Inflammatory macrophage treated with lipopolysaccharide for 4 hours (primary cell): ENCODE results near the gene SH3BP2.

ENCODE experiments used
- DNase-seq: peaks from one replicate; pipeline ENCODE4 v3.0.0-alpha.2; 2020

Gene SH3BP2

DNA sequence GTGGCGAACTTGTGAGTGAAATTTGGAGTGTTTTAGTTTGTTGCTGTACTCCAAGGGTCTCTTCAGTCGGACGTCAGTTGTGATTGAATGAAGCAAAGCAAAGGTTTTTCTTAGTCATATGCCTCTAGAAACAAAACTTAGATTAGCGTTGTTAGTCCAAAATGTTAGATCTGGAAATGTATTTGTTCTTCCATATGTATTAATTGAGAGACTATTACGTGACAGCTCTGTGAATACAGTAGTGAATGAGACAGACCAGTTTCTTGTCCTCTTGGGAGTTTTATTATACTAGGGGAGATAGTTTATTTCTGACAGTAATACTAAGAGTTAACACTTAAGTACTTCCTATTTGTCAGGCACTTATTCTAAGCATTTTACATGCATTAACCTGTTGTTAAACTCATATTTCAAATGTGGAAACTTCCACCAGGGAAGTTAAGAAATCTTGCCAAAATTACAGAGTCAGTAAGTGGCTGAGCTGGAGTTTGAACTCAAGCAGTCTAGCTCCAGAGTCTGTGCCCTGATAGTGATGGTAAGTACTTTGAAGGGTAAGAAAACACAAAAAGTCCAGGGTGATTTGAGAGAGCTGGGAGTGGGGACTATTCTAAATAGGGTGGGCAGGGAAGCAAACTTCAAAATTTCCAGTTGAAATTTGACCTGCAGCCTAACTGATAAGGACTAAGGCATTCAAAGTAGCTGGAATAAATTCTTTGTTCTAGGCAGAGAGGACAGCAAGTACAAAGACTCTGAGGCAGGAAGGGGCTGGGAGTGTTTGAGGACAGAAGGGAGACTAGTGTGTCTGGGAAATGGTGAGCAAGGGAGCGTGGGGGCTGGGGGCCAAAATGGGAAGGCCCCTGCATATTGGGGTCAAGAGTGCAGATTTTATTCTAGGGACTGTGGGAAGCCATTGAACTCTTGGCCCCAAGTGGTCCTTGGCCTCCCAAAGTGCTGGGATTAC lies 67.8 kb downstream of the SH3BP2 start:
- DNase-seq, result peak; percentile 29

DNA sequence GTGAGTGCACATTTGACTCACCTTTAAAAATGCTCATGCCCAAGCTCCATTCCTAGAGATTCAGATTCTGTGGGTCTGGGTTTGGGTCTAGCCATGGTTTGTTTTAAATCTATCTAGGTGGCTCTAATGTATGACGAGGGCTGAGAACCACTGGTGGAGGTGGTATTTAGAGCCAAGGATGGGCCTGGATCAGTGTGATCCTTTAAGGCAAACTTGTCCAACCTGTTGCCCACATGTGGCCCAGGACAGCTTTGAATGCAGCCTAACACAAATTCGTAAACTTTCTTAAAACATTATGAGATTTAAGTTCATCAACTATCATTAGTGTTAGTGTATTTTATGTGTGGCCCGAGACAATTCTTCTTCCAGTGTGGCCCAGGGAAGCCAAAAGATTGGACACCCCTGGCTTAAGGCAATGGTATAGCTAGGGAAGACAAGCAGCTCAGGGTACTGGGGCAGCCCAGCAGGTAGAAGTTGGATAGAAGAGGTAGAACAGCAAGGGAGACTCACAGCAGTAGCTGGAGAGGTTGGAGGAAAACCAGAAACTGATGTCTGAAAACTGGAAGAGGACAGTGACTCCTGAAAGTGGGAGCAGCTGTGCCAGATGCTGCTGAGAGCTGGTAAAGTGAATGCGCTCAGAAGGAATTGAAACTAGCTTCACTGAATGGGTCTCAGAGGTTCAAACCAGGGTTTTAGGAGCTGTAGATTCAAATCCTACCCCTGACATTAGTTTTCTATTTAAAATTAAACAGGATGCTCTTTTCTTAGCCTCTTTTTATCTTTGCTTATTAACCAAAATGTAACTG lies 68.9 kb downstream of the SH3BP2 start:
- DNase-seq, result peak; percentile 25

DNA sequence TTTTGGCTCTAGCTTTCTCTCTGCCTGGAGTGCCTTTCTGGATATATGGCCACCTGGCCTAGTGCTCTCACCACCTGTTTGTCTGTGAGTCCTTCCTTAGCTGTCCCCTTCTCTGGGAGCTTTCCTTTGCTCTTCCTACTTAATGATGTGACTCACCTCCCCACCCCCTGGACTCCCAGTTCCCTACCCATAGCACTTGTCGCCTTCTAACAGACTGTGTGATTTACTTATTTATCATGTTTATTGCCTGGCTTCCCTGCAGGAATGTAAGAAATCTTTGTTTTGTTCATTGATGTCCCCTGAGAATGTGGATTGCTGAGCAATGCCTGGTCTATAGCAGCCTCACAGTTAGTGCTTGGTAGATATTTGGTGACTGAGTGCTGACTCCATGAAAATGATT lies 69.6 kb downstream of the SH3BP2 start:
- DNase-seq, result no peak

DNA sequence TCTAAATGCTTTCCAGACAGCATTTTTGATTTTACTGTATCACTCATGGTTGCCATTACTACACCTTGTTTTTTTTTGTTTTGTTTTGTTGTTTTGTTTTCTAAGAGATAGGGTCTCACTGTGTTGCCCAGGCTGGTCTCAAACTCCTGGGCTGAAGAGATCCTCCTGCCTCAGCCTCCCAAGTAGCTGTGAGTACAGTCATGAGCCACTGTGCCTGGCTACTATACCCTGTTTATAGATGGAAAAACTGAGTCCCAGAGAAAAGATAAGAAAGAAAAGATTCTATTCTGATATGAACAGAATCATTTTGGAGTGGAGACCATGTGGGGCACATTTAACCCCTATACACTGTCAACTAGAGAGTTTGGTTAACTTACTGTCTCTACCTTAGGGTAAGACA lies 70.8 kb downstream of the SH3BP2 start:
- DNase-seq, result no peak

DNA sequence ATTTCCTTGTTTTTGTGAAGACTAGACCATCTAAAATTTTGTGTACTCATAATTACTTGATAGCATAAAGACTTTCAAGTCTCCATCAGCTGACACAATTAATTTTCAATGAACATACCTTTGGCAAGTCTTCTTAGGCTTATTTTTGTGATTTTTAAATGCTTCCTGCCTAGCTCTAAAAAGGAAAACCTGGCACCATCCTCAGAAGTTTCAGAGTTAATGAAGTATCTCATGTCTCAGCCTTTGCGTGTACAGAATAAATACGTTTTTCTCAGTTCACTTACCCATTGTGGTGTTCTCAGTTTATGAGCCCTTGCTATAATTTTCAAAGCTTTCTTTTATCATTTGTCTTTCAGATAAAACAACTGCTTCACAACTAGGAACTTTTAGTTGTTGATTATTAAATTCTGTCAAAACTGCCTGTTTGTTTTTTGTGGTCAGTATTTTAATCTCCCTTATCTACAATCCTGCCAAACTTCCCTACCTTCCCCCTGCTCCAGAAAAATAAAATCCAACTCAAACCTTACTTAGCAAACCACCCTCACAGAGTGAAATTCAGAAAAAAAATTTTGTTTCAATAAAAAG lies 72.4 kb downstream of the SH3BP2 start:
- no peak for DNase-seq

DNA sequence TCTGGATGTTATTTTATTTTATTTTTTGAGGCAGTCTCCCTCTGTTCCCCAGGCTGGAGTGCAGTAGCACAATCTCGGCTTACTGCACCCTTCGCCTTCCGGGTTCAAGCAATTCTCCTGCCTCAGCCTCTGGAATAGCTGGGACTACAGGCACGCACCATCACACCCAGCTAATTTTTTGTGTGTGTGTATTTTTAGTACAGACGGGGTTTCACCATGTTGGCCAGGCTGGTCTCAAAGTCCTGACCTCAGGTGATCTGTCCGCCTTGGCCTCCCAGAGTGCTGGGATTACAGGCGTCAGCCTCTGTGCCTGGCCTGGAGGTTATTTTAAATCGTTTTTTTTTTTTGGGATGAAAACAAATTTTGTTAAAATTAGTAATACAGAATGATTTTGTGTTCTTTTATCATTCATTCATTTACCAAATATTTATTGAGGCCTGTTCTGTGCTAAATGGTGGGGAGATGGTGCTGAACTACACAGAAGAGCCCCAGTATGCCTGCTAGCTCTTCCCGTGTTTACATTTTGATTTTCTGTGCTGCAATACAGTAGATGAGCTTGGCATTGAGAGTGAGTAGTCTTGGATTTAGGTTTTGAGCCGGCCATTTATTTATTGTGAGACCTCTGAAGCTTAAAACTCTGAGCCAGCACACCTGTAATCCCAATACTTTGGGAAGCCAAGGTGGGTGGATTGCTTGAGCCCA lies 73.4 kb downstream of the SH3BP2 start:
- DNase-seq, result no peak

DNA sequence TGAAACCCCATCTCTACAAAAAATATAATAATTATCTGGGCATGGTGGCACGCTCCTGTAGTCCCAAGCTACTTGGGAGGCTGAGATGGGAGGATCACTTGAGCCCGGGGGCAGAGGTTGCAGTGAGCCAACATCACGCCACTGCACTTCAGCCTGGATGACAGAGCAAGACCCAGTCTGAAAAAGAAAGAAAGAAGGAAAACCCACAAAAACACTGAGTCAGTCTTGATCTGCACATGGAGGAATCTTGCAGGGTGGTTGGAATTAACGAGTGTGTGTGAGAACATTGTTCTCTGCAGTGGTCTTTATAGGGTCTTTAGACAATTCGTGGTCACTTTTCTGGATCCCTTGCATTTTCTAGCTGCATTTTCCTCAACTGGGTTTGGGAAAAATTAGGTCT lies 74.0 kb downstream of the SH3BP2 start:
- DNase-seq, result no peak

DNA sequence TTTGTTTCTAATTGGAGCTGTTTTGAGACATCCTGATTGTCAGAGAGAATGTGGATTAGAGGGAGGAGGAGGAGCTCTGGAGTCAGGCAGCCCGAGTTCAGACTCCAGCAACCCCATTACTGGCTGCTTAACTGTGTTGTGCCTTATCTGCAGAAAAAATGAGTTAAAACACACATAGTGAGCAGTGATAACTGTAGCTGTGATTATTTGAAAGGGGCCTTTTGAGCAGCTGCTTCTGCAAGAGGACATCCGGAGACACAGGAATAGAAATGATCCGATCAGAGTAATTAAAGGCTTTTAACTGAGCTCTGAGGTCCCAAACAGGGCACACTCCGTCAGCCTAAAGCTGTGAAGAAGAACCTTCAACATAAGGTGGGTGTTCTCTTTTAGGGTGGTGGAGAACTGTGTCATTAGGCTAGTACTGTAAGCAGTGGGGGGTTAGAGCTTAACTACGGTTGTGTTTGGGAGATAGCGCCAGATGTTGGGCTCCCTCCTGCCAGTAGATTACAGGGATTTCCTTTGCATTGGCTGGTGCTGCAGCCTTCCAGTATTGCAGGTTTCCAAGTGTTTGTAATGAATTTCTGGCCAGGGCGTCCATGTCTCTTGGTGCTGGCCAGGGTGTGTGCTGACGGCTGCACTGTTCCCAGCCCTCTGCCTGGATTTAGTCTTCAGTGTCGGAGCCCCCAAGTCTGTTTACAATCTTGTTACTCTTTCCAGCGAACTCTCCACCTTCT lies 75.0 kb downstream of the SH3BP2 start:
- no peak for DNase-seq

DNA sequence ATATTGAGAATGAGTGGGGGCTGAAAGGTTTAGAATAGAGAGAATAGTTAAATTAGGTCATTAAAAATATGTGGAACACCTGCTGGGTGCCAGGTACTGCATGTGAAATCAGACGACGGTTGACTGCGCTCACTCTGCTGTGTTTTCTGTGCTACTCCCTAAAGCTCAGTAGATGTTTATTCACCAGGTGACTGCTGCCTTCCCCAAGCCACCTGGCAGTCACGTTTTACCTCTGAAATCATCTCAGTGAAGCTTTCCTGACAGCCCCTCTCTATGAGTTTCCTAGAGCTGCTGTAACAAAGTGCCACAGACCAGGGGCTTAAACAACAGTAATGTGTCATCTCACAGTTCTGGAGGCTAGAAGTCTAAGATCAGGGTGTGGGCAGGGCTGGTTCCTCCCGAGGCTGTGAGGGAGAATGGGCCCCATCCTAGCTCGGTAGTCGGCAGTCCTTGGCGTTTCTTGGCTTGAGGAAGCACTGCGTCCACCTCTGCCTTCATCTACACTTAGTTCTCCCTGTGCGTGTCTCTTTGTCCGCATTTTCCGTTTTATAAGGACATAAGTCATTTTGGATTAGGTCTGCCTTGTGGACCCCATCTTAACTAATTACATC lies 76.1 kb downstream of the SH3BP2 start:
- DNase-seq, result no peak

DNA sequence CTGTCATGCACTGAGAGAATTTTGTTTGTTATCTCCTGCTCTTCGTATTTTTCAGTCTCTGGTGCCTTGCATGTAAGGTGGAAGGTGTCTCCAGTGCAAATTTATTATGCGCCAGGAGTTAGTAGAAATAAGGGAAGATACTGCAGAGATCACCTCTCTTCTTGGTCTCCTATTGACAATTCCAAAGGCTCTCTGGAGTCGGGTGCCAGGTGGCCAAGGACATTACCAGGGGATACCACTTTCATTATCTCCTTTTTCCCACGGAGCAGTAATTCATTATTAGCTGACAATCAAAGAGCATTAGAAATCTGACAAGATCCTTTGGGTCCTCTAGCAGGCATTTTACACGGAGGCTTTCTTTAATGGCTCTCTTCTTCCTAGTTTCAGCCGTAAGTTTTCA lies 76.8 kb downstream of the SH3BP2 start:
- DNase-seq, result no peak

DNA sequence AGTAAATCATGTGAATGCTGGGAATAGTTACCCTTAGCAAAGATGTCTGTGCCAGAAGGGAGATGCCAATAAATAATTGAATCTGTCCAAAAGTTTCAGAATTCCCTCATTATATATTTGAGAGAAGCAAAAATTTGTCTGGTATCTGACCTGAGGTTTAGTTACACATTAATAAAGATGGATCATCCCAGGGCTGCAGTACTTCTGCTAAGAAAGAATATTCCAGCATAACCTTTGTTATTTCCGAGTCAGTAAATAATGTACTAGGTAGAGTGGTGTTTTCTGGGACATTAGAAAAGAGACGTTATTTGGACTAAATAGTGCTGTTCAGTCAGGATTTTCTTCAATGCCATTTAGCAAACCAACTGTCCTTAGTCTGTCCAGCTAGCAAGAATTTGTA lies 77.2 kb downstream of the SH3BP2 start:
- no peak for DNase-seq

DNA sequence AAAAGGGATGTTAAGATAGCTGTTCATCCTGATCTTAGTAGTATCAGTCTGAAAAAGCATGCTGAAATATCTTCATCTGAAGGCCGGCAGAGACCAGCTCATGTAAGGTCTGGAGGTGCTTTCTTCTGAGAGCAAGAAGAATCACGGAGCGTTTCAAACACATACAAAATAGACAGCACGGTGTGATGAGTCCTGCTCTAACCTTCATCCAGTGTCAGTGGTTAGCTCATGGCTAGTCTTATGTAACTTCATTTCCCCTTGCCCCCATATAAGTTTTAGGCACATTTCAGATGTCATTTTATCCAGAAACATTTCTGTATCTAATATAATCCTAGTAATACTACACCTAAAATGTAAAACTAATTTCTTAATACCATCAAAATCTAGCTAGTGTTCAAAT lies 78.6 kb downstream of the SH3BP2 start:
- DNase-seq, result peak; percentile 27

DNA sequence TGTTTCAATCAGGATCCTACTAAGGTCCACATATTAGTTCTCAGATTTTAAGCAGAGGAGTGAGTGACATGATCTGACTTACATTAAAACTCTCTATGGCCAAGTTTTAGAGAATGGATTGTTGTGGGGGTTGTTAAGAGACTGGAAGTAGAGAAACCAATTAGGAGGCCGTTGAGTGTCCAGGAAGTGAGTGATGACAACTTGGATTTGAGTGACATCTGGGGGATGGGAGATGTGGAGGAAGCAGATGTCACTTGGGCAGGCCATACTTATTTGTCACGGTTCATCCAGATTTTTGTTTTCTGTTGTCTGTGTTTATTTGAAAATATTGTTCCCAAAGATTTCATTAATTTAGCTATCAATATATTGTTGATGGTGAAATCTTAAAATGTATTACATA lies 79.0 kb downstream of the SH3BP2 start:
- DNase-seq, result peak; percentile 62

DNA sequence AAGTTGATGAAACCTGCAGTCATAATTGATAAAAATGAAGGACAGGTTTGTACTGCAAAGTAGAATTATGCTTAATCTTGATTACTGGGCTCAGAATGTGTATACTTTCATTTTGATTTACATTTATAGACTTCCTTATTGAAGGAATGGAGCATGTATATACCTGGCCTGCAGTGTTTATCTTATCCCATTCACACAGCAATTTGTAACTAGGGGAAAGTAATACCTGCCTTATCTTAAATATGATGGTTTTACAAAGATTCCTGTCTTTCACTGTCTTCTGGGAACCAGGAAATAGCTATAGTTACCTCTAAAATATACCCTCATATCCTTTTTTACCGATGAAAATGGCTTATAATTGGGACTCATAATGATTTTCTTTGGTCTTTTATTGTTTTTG lies 80.4 kb downstream of the SH3BP2 start:
- DNase-seq, result no peak

DNA sequence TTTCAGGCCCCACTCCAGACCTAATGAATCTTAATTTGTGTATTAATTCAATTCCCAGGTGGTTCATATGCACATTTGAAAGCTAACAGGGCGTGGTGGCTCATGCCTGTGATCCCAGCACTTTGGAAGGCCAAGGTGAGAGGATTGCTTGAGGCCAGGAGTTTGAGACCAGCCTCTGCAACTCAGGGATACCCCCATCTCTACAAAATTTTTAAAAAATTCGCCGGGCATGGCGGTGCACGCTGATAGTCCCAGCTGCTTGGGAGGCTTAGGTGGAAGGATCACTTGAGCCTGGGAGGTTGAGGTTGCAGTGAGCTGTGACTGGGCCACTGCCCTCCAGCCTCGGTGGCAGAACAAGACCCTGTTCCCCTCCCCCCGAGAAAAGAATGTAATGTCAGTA lies 82.0 kb downstream of the SH3BP2 start:
- DNase-seq, result no peak

DNA sequence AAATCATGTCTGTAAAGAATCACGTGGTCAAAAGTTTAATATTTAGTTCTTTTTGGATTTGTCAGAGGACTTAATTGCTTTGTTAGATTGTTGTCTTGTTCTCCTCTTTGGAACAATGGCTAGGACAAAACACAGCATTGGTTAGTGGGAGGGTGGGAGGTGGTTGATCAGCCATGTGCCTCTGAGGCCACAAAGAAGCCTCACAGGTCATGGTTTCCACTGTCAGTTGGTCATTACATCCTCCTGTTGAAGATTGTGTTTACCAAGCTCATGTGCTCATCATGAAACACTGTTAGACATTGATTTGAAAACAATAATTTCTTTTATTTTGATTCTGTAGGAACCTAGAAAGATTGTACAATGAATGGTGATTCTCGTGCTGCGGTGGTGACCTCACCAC lies 82.7 kb downstream of the SH3BP2 start:
- no peak for DNase-seq

DNA sequence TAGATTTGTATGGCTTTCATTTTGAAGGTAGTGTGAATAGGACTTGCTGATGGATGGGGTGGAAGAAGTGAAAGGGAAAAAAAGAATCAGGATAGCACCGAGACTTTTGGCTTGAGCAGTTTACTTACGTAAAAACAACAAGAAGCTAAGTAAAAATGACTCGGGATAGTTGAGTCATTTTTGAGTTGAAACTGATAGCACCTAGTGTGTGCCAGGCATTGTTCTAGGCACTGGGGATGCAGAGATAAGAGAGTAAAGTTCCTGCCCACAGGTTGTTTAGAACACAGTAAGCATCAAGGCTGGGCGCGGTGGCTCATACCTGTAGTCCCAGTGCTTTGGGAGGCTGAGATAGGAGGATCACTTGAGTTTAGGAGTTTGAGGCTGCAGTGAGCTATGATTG lies 85.5 kb downstream of the SH3BP2 start:
- no peak for DNase-seq

DNA sequence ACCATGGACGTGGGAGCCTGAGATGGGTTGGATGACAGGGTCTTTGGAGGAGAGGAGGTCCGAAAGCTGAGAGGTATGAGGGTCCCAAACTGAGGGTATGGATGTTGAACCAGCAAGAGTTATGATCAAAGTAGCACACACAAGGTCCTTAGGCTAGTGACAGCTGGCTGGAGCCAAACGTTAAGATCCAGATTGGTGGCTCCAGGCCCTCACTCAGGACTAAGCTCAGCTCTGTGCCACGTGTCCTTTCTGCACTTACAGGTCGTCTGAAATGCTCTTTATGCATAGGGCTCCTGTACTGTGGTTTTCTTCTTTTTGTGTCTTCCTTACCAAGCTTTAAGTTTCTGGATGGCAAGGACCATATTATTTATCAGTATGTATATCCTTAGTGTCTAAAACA lies 86.1 kb downstream of the SH3BP2 start:
- no peak for DNase-seq

DNA sequence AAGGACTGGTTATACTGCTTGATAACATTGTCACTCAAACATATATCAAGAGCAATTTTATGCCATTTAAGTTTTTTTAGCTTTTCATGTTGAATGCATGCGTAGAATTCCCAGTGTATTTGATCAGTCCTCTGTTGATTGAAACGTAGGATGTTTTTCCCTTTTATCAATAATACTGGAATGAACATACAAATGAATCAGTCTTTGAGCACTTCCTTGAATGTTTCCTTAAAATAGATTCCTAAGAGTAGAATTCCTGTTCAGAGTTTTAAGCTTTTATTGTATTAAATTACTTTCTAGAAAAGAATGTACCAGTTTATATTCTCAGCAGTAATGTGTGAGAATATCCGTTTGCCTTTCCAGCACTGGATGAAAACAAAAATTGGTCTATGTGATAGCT lies 88.5 kb downstream of the SH3BP2 start:
- no peak for DNase-seq

DNA sequence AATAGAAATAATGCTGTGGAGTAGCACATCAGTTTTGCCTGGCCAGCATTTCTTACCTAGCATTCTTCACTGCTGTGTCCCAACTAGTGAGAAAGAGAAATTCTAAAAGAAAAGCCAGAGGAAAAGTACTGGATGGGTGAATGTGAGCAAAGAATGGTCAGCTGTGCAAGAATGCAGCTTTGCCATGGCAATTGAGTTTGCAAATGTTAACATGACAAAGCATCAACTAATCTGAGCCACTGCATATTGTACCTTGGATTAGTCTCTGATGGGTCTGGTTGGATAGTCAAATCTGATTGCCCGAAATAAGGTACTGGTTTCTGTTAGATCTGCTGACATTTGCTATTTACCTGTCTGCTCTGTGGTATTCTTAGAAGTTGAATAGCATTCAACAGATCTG lies 89.5 kb downstream of the SH3BP2 start:
- no peak for DNase-seq

DNA sequence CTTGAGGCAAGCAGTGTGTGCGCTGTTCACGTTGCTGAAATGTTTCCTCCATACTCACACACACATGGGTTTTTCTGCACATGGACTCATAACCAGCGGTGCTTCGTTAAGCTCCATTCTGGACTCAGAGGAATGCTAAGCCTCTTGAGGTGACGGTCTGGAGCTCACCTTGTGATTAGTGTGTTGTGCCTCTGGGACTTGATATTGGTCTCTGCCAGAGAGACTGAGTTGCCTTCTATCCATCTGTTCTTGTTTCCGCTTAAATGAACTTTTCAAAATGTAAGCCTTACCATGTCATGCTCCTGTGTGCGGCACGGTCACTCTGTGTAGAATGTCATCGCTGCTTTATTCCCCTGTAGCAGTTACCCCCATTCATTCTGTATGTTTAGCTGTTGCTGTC lies 93.3 kb downstream of the SH3BP2 start:
- DNase-seq, result no peak

DNA sequence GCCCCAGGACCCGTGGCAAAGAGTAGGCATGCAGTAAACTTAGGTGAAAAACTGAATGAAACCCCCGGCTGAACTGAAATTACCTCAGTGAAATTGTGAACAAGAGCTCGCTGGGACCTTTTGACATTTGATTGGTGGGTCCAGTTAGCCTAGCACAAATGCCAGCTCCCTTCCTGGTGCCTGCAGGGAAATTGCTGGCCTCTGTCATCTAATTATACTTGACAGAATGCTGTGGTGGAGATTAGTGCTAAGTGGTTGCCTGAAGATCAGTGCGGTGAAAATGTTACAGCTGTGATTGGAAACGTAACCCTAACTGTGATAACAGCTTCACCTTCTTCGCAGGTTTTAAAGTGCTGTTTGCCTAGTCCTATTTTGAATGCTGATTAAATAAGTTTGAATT lies 93.7 kb downstream of the SH3BP2 start:
- DNase-seq, result no peak
